ENCODE results near the gene SYMPK. TPM values are rescaled to one million over a fixed set of nuclear protein-coding genes. Genes with fewer than 3 reads are reported as not detected.
"Not testable (repeated sequence)": the region's sequence is repeated elsewhere in the genome, so short reads cannot be mapped to it uniquely, and the experiment has no call there.

SYMPK gene
- total RNA-seq = 31.9 TPM

DNA sequence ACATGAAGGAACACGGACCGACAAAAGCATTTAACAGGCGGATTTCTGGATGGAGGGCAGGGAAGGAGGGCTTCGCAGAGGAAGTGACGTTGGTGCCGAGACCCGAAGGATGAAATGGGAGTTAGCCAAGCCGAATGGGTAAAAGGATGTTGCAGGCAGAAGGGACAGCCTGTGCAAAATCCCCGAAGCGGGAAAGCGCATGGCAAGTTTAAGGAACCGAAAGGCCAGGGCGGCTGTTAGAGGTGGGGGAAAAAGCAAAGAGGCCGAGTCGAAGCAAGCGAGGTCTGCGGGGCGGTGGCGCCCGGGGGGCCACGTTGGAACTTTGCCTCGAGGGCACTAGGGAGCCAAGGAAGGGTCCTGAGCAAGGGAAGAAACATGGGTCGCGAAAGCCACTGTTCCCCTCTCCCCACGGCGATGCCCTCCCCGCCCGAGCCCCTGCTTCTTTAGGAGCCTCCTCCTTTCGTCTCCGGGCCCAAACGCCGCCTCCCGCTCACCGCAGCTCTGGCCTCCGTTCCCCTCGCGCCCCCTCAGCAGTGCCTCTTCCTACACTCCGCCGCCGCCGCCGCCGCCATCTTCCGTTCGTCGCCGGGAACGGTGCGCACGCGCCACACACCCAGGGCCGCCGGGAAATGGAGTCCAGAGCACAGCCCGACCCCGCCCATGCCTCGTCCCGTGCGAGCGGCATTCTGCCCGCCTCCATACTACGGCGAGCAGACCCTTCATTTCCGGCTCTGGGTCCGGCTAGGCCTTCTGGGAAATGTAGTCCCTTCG, at the start of gene SYMPK:
Gene SYMPK (minus strand): TSS at position 584 of the 771 bp plus-strand sequence. CDS start 8,652 bp downstream, outside the sequence.
- DNase-seq = peak; percentile 98

DNA sequence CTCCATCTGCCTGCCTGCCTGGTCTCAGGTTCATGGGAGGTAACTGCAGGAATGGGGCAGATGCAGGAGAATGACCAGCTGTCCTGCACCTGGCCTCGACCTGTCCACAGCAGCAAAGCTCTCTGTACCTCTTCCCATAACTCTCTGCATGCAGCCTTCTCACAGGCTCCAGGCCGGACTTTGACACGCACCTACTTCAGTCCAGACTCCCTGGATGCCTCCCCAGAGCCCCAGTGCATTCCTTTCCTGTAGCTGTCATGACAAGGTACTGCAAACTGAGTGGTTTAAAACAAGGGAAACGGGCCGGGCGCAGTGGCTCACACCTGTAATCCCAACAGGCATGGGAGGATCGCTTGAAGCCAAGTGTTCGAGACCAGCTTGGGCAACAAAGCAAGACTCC, 48.3 kb upstream of the SYMPK start:
- DNase-seq = no peak

DNA sequence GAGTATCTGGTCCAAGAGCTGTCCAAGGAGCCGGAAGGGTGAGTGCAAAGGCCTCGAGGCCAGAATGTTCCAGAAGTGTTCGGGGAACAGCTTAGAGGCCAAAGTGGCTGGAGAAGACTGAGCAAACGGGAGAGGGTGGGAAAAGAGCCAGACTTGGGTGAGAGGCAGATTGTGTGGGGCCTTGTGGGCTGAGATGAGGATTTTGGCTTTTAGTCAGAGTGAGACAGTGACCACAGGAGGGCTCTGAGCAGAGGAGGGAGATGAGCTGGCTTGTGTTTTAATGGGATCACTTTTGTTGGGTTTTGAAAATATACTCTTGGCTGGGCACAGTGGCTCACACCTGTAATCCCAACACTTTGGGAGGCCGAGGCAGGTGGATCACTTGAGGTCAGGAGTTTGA, 46.0 kb upstream of the SYMPK start:
- DNase-seq = no peak

DNA sequence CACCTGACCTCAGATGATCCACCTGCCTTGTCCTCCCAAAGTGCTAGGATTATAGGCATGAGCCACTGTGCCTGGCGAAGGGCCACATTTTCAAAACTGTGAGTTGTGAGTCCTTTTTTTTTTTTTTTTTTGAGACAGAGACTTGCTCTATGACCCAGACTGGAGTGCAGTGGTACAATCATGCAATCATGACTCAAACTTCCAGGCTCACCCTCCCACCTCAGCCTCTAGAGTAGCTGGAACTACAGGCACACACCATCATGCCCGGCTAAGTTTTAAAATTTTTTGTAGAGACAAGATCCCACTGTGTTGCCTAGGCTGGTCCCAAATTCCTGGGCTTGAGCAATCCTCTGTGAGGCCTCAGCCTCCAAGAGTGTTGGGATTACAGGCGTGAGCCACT, 43.3 kb upstream of the SYMPK start:
- no peak for DNase-seq

DNA sequence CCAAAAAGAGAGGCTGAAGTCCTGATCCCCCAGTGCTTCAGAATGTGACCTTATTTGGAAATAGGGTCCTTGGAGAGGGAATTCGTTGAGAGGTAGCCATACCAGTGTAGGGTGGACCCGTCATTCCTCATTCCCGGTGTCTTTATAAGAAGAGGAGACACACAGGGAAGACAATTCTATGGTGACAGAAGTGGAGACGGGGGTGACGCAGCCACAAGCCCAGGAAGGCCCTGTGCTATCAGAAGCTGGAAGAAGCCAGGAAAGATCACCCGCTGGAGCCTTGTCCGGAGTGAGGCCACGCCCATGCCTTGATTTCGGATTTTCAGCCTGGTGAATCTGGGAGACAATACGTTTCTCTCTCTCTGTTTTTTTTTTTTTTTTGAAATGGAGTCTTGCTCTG, 42.1 kb upstream of the SYMPK start:
- no peak for DNase-seq

DNA sequence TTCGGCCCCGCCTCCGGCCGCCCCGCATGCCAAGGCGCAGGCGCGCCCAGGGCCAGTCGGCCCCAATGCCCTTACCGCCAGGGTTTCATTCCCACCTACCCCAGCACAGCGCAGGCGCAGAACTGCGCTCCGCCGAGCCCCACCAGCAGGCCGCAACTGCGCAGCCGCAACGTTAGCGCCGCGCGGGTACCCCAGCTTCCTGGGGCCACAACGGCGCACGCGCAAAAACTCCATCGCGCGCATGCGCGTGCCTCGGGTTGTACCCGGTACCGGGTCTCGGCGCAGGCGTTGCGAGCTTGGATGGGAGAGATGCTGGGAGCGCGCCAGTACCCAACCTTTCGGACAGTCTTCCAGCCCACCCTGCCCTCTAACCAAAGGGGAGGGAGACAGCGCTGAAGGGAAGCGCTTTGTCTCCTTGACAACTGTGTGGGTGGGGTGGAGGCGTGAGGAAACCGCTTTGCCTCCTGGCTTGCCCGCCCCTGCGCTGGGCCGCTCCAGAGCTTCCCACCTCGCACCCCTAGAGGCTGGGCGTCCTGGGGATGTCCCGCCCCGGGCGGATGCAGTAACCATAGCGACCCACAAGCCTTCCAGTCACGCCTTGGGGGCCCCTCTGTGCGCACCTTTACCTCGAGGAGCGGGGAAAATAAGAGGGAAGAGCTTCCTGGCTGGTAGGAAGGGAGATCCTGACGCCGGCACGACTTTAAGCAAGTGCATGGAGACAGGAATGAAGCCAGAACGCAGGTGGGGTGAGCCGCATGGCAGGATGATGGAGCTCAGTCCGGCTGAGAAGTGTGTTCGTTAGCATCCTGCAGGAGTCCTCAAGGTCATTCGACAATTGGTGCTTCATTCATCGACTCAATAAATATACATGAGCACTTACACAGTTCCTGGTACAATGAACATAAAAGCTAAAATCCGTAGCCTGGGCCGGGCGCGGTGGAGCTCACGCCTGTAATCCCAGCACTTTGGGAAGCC, 40.0 kb upstream of the SYMPK start:
- DNase-seq = peak; percentile 98

DNA sequence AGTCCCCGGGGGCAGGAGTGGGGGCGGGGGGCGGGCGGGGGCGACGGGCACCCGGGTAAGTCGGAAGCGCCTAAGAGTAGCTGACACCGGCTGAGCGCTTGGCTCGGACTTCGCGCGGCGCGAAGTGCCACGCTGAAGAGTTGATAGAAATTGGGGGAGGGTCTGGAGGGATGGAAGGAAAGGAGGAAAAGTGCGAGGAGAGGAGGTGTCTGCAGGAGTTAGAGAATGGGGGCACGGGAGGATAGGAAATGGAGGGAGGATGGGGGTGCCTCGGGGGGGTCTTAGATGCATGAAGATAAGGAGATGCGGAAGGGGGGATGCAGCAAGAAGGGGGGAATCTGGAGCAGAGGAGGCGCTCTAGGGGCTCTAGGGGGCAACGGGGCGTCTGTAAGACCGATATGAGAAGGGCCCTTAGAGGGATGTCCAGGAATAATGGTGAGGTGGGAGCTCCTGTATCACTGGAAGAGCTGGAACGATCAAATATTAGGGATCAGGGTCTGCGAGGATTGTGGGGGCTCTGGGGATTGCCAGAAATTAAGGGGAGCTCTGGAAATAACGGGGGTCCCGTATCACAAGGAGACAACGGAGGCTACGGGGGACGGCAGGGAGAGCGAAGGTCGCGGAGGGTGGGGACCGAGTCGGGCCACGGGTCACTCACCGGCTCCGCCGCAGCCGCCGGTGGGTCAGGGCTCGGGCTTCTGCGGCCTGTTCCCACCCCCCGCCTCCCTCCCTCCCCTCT, 39.1 kb upstream of the SYMPK start, which contains the start of gene MYPOP:
Gene MYPOP (minus strand): TSS at position 702 of the 739 bp plus-strand sequence. CDS start 840 bp downstream, outside the sequence.
- DNase-seq = no peak

DNA sequence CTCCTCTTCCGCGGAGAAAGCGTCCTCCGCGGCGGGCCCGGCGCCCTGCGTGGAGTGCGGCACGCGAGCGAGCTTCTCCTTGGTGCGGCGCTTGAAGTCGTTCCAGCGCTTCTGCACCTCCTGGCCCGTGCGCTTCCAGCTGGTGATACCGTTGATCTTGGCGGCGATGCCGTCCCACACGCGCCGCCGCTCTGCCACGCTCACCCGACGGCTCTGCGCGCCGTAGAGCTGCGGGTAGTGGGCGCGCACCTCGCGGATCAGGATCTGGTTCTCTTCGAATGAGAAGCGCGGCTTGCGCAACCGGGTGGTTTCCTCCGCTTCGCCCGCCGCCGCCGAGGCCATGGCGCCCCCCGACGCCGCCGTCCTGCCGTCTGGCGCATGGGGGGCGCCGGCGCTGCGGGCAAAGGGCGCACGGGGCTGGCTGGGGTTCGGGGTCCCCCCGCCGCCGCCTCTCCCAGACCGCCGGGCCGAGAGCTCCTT, 38.5 kb upstream of the SYMPK start:
- DNase-seq = no peak

DNA sequence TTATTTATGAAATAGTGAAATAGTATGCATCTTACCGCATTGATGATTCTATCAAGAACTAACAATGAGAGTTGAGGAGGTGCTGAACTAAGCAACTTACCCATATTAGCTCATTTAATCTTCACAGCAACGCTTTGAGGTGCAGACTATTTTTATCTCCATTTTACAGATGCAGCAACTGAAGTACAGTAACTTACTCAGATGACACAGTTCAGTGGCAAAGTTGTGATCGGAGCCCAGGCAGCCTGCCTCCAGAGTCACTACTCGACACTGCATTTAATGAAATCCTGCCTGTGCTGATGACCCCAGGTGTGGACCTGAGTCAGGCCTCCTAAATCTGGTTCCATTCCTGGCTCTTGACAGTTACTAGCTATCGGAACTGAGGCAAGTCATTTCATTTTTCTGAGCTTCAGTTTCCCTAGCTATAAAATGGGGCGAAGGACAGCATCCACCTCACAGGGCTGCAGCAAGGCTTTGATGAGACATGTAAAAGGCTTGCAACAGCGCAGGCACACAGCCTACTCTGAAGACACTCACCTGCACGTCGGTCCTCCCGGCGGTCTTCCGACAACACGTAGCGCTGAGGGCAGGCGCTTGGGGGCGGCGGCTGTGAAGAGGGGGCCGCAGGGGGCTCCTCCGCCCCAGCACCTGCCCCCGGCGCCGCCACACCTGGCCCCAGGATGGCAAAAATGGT, 37.9 kb upstream of the SYMPK start:
- DNase-seq = no peak

DNA sequence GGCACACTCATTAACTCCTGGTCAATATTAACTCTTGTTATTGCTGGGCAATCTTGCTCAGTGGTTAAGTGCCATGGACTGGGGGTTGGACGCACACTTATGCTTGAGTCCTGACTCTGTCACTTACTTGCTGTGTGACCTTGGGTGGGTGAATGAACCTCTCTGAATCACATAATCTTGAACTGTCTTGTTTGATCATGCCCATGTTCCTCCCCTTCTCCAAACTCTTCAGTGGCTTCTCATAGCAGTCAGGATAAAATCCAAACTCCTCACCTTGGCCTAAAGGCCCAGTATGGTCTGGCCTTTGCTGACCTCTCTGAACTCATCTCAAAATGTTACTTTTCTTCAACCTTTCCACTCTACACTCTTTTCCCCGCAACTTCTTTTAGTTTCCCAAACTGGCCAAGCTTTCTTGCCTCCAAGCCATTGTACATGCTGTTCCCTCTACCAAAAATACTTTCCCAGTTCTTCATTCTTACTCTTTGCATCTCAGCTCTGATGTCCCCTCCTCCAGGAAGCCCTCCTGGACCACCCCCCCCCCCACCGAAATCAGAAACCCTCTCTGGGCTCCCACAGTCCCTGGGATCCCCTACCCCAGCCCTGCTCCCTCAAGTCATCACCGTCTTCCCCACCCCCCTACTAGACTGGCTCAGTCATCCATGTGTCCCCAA, 37.1 kb upstream of the SYMPK start:
- no peak for DNase-seq

DNA sequence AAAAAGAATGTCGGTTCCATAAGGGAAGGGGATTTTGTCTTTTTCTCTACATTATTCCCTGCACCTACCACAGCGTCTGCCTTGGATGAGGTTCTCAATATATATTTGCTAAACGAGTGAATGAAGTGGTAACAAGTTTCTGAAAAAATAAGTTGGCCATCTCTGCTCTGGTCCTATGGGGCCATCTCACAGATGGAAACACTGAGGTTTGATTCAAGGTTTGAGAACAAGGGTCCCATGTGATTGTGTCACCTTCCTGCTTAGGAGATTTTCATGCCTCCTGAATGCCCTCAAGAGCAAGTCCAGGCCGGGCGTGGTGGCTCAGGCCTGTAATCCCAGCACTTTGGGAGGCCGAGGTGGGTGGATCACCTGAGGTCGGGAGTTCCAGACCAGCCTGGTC, 36.3 kb upstream of the SYMPK start:
- DNase-seq = no peak

DNA sequence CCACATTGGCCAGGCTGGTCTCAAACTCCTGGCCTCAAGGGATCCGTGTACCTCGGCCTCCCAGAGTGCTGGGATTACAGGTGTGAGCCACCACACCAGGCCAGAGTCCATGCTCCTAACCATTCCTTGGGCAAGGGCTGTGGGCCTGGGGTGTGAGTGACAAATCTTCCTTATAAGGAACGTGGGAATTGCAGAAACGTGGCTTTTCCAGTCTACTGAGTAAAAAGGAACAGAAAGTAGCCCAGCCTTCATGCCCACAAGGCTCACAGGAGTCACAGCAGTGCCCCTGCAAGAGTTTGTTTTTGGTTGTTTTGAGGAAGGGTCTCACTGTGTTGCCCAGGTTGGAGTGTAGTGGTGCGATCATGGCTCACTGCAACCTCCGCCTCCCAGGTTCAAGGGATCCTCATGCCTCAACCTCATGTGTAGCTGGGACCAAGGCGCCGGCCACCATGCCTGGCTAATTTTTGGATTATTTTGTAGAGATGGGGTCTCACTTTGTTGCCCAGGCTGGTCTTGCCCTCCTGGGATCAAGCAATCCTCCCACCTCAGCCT, 34.4 kb upstream of the SYMPK start:
- no peak for DNase-seq

DNA sequence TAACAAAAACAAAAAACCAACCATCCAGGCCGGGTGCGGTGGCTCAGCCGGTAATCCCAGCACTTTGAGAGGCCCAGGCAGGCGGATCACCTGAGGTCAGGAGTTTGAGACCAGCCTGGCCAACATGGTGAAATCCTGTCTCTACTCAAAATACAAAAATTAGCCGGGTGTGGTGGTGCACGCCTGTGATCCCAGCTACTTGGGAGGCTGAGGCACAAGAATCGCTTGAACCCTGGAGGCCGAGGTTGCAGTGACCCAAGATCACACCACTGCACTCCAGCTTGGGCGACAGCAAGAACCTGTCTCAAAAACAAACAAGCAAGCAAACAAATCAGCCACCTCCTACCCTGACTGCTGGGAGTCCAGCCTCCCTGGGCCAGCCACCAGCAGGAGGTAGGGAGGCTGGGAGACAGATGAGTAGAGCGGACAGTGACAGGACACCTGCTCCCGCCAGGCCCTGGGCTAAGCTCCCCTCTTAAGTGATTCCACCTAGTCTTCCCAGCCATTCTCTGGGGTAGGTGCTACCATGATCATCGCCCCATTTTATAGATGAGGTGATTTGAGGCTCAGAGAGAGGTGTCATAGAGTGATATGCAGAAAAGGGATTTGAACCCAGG, 33.1 kb upstream of the SYMPK start:
- not testable (repeated sequence) for DNase-seq

DNA sequence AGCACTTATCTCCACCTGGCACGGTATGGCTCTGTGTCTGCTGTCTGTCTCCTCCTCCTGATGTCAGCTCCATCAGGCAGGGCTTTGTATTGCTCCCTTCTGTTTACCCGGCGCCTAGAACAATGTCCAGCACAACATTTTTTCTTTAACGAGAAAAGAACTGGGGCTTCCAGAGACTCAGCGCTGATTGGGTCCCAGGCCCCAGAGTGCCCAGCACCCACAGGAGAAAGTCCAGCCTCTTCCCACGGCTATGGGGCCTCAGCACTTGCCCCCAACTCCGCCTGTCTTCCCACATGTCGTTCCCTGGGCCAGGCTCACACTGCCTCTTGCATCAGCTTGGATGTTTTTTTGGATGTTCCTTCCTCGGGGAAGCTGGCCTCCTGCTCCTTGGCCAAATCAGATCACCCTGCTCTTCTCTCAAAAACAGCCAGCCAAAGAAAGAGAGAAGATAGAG, 32.6 kb upstream of the SYMPK start:
- DNase-seq = no peak

DNA sequence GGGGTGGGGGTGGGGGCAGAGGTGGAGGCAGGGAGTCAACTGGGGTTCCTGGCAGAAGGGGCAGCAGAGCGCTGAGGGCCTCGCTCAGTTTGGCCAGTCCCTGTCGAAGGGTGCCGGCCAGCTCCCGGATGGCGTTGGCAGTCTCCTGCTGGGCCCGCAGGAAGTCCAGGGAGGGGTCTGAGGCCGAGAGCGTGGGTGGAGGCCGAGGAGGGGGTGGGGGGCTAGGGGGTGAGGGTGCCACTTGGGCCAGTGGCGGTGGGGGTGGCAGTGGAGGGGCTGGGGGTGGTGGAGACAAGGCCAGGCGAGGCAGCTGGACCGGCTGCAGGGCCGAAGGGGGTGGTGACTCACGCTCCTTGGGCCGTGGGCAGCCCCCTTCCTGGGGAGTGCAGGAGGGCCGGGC, 27.9 kb upstream of the SYMPK start:
- no peak for DNase-seq

DNA sequence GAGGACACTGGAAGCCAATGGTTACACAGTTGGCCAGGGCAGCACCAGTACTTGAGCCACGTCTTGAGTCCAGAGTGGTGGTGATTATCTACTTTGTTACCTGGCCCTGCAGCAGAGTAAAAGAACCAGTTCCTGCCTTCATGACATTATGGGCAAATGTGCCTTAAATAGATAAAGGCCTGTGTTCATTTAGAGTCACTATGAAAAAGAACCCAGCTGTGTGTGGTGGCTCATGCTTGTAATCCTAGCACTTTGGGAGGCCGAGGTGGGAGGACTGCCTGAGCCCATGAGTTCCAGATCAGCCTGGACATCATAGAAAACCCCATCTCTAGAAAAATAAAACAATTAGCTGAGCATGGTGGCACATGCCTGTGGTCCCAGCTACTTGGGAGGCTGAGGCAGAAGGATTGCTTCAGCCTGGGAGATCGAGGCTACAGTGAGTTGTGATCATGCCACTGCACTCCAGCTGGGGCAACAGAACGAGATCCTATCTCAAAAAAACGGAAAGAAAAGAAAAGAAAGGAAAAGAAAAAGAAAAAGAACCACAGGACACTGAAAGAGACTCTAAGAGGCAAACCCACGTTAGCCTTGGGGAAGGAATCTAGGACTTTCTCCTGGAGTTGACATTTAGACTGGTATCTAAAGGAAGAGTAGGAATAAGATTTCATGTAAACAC, 26.4 kb upstream of the SYMPK start:
- no peak for DNase-seq

DNA sequence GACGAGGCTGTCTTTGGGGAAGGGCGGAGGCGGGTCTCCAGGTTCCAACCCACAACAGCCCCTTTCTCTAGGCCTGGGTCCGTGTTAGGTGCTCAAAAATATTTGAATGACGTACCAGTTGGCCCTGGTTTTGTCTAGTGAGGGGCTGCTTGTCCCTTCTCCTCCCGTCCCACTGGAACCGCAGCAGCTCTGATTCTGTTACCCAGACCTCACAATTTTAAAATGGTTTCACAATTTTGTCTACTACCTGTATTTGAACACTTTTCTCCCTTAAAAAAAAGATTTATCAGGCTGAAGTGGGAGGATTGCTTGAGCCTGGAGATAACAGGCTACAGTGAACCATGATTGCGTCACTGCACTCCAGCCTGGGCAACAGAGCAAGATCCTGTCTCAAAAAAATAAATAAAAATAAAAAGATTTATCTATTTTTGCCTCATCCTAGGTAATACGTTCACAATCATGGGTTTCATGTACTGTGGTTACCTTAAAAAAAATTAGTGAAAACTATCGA, 24.3 kb upstream of the SYMPK start:
- DNase-seq = no peak

DNA sequence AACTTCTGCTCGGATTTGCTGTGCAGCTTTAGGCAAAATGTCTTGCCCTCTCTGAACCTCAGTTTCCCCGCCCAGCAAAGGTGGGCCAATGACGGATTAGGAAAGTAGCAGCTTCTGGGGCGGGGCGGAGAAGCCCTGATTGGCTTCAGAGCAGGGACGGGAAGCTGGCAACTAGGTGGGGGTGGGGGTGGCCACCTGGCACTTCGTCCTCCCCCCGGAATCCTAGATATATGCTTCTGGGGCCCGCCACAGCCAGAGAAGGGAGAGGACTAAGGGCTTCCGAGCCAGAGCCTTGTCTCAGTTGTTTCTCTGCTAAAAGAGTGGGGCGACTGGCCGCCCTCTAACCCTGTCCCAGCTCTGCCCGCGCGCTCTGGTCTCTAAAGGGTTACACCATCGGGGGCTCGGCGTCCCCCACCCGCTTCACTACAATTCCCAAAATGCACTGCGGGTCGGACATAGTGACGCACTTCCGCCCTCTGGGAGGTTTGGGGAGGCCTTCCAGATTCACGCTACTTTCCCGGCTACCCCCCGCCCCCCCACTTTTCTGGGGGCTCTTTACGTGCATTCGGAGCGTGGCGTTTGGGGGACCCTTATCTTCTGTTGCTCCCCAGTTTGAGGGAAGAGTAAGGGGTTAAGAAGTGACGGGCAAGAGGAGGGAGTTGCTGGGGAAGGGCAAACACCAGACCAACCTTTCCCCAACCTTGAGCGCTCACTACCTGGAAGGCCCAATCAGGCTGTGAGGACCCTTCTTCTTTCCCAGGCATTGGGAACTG, 23.7 kb upstream of the SYMPK start:
- peak; percentile 89 for DNase-seq

All from skin of body (tissue), 2 donors.